Mammary epithelial cell (primary cell): ENCODE measurements around the gene STIM1.

Experiments used
- EZH2 ChIP-seq: IDR thresholded peaks from 2 replicates; pipeline ENCODE4 v1.6.1; 2012; ENCODE audit warnings: low read length, inconsistent platforms, borderline replicate concordance
- TF ChIP-seq, protein P1 (sequence below), 2 donors: IDR thresholded peaks in 1 of 2; conservative IDR thresholded peaks in 1 of 2; 2 replicates each; pipeline ENCODE4 v1.5.1; 2011 to 2012; ENCODE audit warnings: inconsistent platforms in 2 of 2, low read length in 2 of 2, mild to moderate bottlenecking in 2 of 2, control low read depth in 1 of 2, low read depth in 1 of 2; ENCODE audit not compliant: insufficient read depth in 1 of 2; ENCODE audit errors: extremely low read depth in 1 of 2

DNA sequence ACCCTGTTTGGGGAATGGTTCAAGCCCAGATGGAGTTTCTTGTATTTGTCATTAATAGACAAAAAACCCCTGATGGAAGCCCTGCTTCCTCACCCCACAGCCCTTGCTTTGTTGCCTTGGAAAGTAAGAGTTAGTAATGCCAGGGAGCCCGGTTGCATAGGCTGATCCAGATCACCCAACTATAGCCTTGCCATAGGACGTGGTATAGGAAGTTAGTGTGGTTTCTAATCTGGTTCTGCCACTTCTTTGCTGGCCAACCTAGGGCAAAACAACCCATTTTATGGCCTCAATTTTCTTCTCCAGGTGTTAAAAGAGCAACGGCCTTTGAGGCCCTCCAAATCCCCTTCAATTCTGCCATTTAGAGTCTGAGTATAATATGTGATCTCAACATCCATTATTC lies 97.9 kb downstream of the STIM1 start:
- TF ChIP-seq, protein P1, sequence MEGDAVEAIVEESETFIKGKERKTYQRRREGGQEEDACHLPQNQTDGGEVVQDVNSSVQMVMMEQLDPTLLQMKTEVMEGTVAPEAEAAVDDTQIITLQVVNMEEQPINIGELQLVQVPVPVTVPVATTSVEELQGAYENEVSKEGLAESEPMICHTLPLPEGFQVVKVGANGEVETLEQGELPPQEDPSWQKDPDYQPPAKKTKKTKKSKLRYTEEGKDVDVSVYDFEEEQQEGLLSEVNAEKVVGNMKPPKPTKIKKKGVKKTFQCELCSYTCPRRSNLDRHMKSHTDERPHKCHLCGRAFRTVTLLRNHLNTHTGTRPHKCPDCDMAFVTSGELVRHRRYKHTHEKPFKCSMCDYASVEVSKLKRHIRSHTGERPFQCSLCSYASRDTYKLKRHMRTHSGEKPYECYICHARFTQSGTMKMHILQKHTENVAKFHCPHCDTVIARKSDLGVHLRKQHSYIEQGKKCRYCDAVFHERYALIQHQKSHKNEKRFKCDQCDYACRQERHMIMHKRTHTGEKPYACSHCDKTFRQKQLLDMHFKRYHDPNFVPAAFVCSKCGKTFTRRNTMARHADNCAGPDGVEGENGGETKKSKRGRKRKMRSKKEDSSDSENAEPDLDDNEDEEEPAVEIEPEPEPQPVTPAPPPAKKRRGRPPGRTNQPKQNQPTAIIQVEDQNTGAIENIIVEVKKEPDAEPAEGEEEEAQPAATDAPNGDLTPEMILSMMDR (conservative IDR thresholded peaks at IDR 0.05 in 1 of 2, IDR thresholded peaks at IDR 0.05 in 1 of 2; ENCODE audit: extremely low read depth in 1 of 2, insufficient read depth in 1 of 2, low read depth in 1 of 2, low read length in 2 of 2) = no peak
- TF ChIP-seq EZH2 = no peak
